Uterus (tissue), 4 donors: ENCODE measurements around the gene SLC16A7. TPM values are rescaled to one million over a fixed set of nuclear protein-coding genes. Genes with fewer than 3 reads are reported as not detected.

Source experiments
- DNase-seq, 2 donors: peaks; one replicate each; pipeline ENCODE4 v3.0.0-alpha.2; 2019 to 2020
- H3K27ac ChIP-seq, 2 donors: fragments of 200-600 bp; sonication (generic); 1 replicate in 1 of 2; 2 replicates in 1 of 2; pipeline ENCODE4 v1.5.1; 2016 to 2018
- H3K27me3 ChIP-seq, 2 donors: fragments of 200-600 bp; sonication (generic); one replicate each; pipeline ENCODE4 v1.5.1; 2018 to 2019; ENCODE audit warnings: control low read depth in 1 of 2
- H3K36me3 ChIP-seq, 2 donors: fragments of 200-600 bp; sonication (generic); one replicate each; pipeline ENCODE4 v1.5.1; 2019; ENCODE audit warnings: control low read depth in 1 of 2
- H3K4me1 ChIP-seq, 2 donors: fragments of 200-600 bp; sonication (generic); one replicate each; pipeline ENCODE4 v1.5.1; 2018 to 2019; ENCODE audit warnings: control low read depth in 1 of 2
- H3K4me3 ChIP-seq, 2 donors: fragments of 200-600 bp; sonication (generic); 1 replicate in 1 of 2; 2 replicates in 1 of 2; pipeline ENCODE4 v1.5.1; 2018 to 2019; ENCODE audit warnings: mild to moderate bottlenecking in 1 of 2
- H3K9me3 ChIP-seq, 2 donors: fragments of 200-600 bp; sonication (generic); one replicate each; pipeline ENCODE4 v1.5.1; 2019; ENCODE audit warnings: control low read depth in 1 of 2
- CTCF ChIP-seq, 4 experiments: fragments of 200-600 bp in 2 of 4; fragments of 450-650 bp in 2 of 4; sonication (generic) in 2 of 4; IDR thresholded peaks; one replicate each; pipeline ENCODE4 v1.5.1; 2016 to 2019; ENCODE audit warnings: antibody characterized with exemption in 4 of 4, mild to moderate bottlenecking in 2 of 4, moderate library complexity in 1 of 4
- POLR2A ChIP-seq, 2 donors: fragments of 450-650 bp; IDR thresholded peaks; one replicate each; pipeline ENCODE4 v1.6.1; 2016; ENCODE audit warnings: antibody characterized with exemption in 2 of 2, mild to moderate bottlenecking in 1 of 2, moderate library complexity in 1 of 2
- intact Hi-C: fragments of 100-400 bp; cut with DNase I; formaldehyde crosslinking; loops from one replicate; pipeline ENCODE4 v1.15.1; 2023; ENCODE audit warnings: low total_unique reads
- total RNA-seq, 4 donors: library from RNA; depleted of rRNA in 3 of 4; stranded (reverse); fragments of >200 nt in 3 of 4; gene quantifications; one replicate each; pipeline versions ENCODE4 v1.1.0 to v1.2.4, GENCODE V29; 2014 to 2023
- donor health status: DM: yes; HTN: yes; CAD: no.

Gene SLC16A7
- total RNA-seq, 4 donors from 2014 or later: 12.3 to 32.4 (median 29.6) TPM

DNA sequence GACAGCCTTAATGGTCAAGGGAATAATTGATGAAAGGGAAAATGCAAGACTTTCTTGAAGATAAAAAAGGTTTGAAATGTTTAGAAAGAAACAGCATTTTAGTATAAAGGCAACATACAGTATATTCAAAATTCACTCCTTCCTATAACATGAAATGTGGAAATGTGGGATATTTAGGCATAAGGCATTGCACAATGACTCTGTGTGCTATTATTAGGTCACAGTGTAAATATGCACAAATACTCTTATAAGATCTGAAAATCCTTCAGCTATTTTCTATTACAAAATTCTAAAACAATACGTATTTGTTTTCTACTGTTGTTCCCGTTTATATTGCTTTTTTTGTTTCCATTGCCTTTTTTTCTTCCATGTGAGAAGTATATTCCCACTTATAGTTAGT is 127.7 kb downstream of the SLC16A7 start:
- TF ChIP-seq POLR2A (IDR thresholded peaks at IDR 0.05) (no peak), CTCF (IDR thresholded peaks at IDR 0.05) (no peak)
- intact Hi-C loops: no loop called here
- no peak overlapping the region for H3K27ac ChIP-seq
- no peaks in the 10 kb centered on the region for H3K36me3 ChIP-seq
- H3K4me1 ChIP-seq: no peaks in the 10 kb centered on the region
- H3K4me3 ChIP-seq: no peak overlapping the region
- H3K27me3 ChIP-seq: no peaks in the 10 kb centered on the region
- H3K9me3 ChIP-seq: no peaks in the 10 kb centered on the region
- no peak for DNase-seq

GRCh38 chr12:59724011-59724695 is 128.3 kb downstream of the SLC16A7 start:
- H3K4me3 ChIP-seq: no peak overlapping the region
- H3K27ac ChIP-seq: no peak overlapping the region
- no peak for TF ChIP-seq POLR2A (IDR thresholded peaks at IDR 0.05)
- no peak for TF ChIP-seq CTCF (IDR thresholded peaks at IDR 0.05)
- no peaks in the 10 kb centered on the region for H3K4me1 ChIP-seq
- H3K27me3 ChIP-seq: no peaks in the 10 kb centered on the region
- no peaks in the 10 kb centered on the region for H3K9me3 ChIP-seq
- intact Hi-C loops: no loop called here
- no peaks in the 10 kb centered on the region for H3K36me3 ChIP-seq
- no peak for DNase-seq

GRCh38 chr12:59733200-59733599 is 137.4 kb downstream of the SLC16A7 start:
- TF ChIP-seq CTCF (IDR thresholded peaks at IDR 0.05) (no peak), POLR2A (IDR thresholded peaks at IDR 0.05) (no peak)

GRCh38 chr12:59734371-59734770 is 138.5 kb downstream of the SLC16A7 start:
- no peaks in the 10 kb centered on the region for H3K36me3 ChIP-seq

More at GRCh38 chr12:59733200-59733599, 137.4 kb downstream of the SLC16A7 start:
- Histone ChIP-seq H3K4me1 (no peaks in the 10 kb centered on the region), H3K27me3 (no peaks in the 10 kb centered on the region), H3K36me3 (no peaks in the 10 kb centered on the region), H3K4me3 (no peak overlapping the region), H3K9me3 (no peaks in the 10 kb centered on the region), H3K27ac (no peak overlapping the region)
- intact Hi-C loops: no loop called here
- no peak for DNase-seq

More at GRCh38 chr12:59734371-59734770, 138.5 kb downstream of the SLC16A7 start:
- no peaks in the 10 kb centered on the region for H3K27me3 ChIP-seq
- no peak overlapping the region for H3K27ac ChIP-seq
- H3K4me1 ChIP-seq: no peaks in the 10 kb centered on the region
- H3K4me3 ChIP-seq: no peak overlapping the region
- no peaks in the 10 kb centered on the region for H3K9me3 ChIP-seq
- intact Hi-C loops: no loop called here
- TF ChIP-seq CTCF (IDR thresholded peaks at IDR 0.05) (no peak), POLR2A (IDR thresholded peaks at IDR 0.05) (no peak)
- DNase-seq: no peak
